B cell (primary cell): ENCODE measurements around the gene HCN2.

Experiments used
- EZH2 ChIP-seq: IDR thresholded peaks from 2 replicates; pipeline ENCODE4 v1.6.1; 2012; ENCODE audit warnings: borderline replicate concordance, low read depth, mild to moderate bottlenecking, moderate library complexity, low read length; ENCODE audit not compliant: insufficient read depth, poor library complexity, severe bottlenecking
- TF ChIP-seq, protein P1 (sequence below): fragments of 200-600 bp; IDR thresholded peaks from one replicate; pipeline ENCODE4 v1.8.0; 2022; ENCODE audit warnings: antibody characterized with exemption, mild to moderate bottlenecking

DNA sequence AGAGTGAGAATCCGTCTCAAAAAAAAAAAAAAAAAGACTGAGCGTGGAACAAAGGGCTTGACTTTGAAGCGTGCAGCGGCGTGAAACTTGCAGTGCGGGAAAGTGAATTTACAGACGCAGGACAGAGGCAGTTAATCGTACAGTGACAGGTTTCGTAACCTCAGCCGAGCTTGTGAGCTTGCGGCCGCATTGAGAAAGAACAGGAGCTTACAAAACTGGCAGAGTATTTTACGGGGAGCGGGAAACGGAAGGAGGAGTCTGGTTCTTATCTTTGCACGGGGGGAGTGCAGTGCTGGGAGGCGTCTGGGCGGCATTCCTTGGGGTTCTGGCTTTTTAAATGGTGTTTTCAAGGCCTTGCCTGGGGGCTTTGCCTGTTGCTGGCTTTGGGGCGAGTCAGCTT, 23.3 kb upstream of the HCN2 start:
- TF ChIP-seq, protein P1, sequence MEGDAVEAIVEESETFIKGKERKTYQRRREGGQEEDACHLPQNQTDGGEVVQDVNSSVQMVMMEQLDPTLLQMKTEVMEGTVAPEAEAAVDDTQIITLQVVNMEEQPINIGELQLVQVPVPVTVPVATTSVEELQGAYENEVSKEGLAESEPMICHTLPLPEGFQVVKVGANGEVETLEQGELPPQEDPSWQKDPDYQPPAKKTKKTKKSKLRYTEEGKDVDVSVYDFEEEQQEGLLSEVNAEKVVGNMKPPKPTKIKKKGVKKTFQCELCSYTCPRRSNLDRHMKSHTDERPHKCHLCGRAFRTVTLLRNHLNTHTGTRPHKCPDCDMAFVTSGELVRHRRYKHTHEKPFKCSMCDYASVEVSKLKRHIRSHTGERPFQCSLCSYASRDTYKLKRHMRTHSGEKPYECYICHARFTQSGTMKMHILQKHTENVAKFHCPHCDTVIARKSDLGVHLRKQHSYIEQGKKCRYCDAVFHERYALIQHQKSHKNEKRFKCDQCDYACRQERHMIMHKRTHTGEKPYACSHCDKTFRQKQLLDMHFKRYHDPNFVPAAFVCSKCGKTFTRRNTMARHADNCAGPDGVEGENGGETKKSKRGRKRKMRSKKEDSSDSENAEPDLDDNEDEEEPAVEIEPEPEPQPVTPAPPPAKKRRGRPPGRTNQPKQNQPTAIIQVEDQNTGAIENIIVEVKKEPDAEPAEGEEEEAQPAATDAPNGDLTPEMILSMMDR = no peak
- TF ChIP-seq EZH2 = no peak
